HepG2 (cell line): ENCODE measurements around the gene COQ7. TPM values are rescaled to one million over a fixed set of nuclear protein-coding genes. Genes with fewer than 3 reads are reported as not detected.

ENCODE experiments used
- CHD4 ChIP-seq: fragments of 200-600 bp; sonication (generic); IDR thresholded peaks from 2 replicates; pipeline ENCODE4 v1.7.0; 2017; ENCODE audit warnings: mild to moderate bottlenecking, low read length, borderline replicate concordance
- FOSL1 ChIP-seq: sonication (generic); formaldehyde crosslinking; IDR thresholded peaks from 2 replicates; pipeline ENCODE4 v1.9.0; 2021; ENCODE audit warnings: missing genetic modification reagents, borderline replicate concordance
- GMEB1 ChIP-seq: sonication (generic); formaldehyde crosslinking; IDR thresholded peaks from 2 replicates; pipeline ENCODE4 v1.5.1; 2020; ENCODE audit warnings: missing genetic modification reagents, mild to moderate bottlenecking, borderline replicate concordance
- KDM5B ChIP-seq: sonication (generic); formaldehyde crosslinking; IDR thresholded peaks from 2 replicates; pipeline ENCODE4 v1.4.0; 2020; ENCODE audit warnings: missing genetic modification reagents, mild to moderate bottlenecking, borderline replicate concordance
- LCORL ChIP-seq, 2 experiments: fragments of 450-650 bp in 1 of 2; sonication (generic) in 1 of 2; formaldehyde crosslinking in 1 of 2; IDR thresholded peaks; 2 replicates each; pipeline versions ENCODE4 v1.5.0 to v1.6.1; 2017 to 2020; ENCODE audit warnings: antibody characterized with exemption in 1 of 2, missing genetic modification reagents in 1 of 2
- MED1 ChIP-seq: sonication (generic); formaldehyde crosslinking; IDR thresholded peaks from 2 replicates; pipeline ENCODE4 v1.4.0; 2020; ENCODE audit warnings: missing genetic modification reagents
- NR1H2 ChIP-seq: sonication (generic); formaldehyde crosslinking; IDR thresholded peaks from 2 replicates; pipeline ENCODE4 v1.8.1; 2022; ENCODE audit warnings: low read depth, missing genetic modification reagents, borderline replicate concordance
- POLR2AphosphoS2 ChIP-seq: IDR thresholded peaks from 2 replicates; pipeline ENCODE4 v1.6.1; 2011; ENCODE audit warnings: low read depth, low read length, improper control_type of control experiment
- RFX1 ChIP-seq: fragments of 450-650 bp; IDR thresholded peaks from 2 replicates; pipeline ENCODE4 v1.6.1; 2017
- TBX2 ChIP-seq: sonication (generic); formaldehyde crosslinking; IDR thresholded peaks from 2 replicates; pipeline ENCODE4 v1.5.0; 2020; ENCODE audit warnings: missing genetic modification reagents, mild to moderate bottlenecking, borderline replicate concordance
- ZNF234 ChIP-seq: sonication (generic); formaldehyde crosslinking; conservative IDR thresholded peaks from 2 replicates; pipeline ENCODE4 v1.5.1; 2020; ENCODE audit warnings: mild to moderate bottlenecking, missing genetic modification reagents
- ZNF383 ChIP-seq: sonication (generic); formaldehyde crosslinking; IDR thresholded peaks from 2 replicates; pipeline ENCODE4 v1.4.0; 2020; ENCODE audit warnings: missing genetic modification reagents, mild to moderate bottlenecking, borderline replicate concordance
- ZNF414 ChIP-seq: sonication (generic); formaldehyde crosslinking; IDR thresholded peaks from 2 replicates; pipeline ENCODE4 v1.5.0; 2020; ENCODE audit warnings: missing genetic modification reagents
- ZNF704 ChIP-seq: sonication (generic); formaldehyde crosslinking; IDR thresholded peaks from 2 replicates; pipeline ENCODE4 v1.8.1; 2023; ENCODE audit warnings: mild to moderate bottlenecking, inconsistent platforms, moderate library complexity, missing genetic modification reagents, borderline replicate concordance
- ZNF770 ChIP-seq: sonication (generic); formaldehyde crosslinking; IDR thresholded peaks from 2 replicates; pipeline ENCODE4 v1.5.0; 2020; ENCODE audit warnings: mild to moderate bottlenecking, missing genetic modification reagents
- ZSCAN9 ChIP-seq: IDR thresholded peaks from 2 replicates; pipeline ENCODE4 v1.6.1; 2016; ENCODE audit warnings: borderline replicate concordance
- polyA plus RNA-seq, 8 experiments: library from polyadenylated mRNA; depleted of rRNA in 3 of 8; stranded (reverse) in 7 of 8; unstranded in 1 of 8; fragments of >200 nt; fragmentation: Illumina TruSeq in 4 of 8; extraction: Trizol in 4 of 8; gene quantifications; 2 replicates each; pipeline versions ENCODE4 v1.2.1 to v1.2.3, GENCODE V29; 2011 to 2016; ENCODE audit warnings: low read depth in 4 of 8, missing spikeins in 1 of 8, mixed read lengths in 1 of 8; ENCODE audit not compliant: insufficient read depth in 1 of 8
- total RNA-seq, 5 experiments: library from RNA; depleted of rRNA; stranded (reverse); fragments of >200 nt; fragmentation: Illumina TruSeq; extraction: Trizol; gene quantifications; 2 replicates each; pipeline ENCODE4 v1.2.3, GENCODE V29; 2016; ENCODE audit warnings: low read depth in 1 of 5
- TF ChIP-seq, protein P1 (sequence below): IDR thresholded peaks from 2 replicates; pipeline ENCODE4 v1.6.1; 2016; ENCODE audit warnings: mild to moderate bottlenecking

The COQ7 gene
- total and polyA plus RNA-seq, 2 of the 13 experiments (the other 11 are each of a cell fraction or from before 2014, with no cell fraction given), result 20.1 to 45.7 TPM

GRCh38 chr16:19110537-19111360 is 43.3 kb downstream of the COQ7 start (continued):
- TF ChIP-seq ZNF770 (CRISPR knock-in tag), result peak; percentile 93
- TF ChIP-seq ZSCAN9, result no peak
- 0 out of 2 replicates have a peak, but pooled peaks have one; percentile 68 for TF ChIP-seq ZNF383 (CRISPR knock-in tag)
- no peak for TF ChIP-seq LCORL (IDR thresholded peaks at IDR 0.05)
- peak; percentile 32; the same call in 1 of the 2 replicates for TF ChIP-seq LCORL (CRISPR knock-in tag; IDR thresholded peaks at IDR 0.05)
- no peak for TF ChIP-seq ZNF414 (CRISPR knock-in tag)
- TF ChIP-seq, protein P1, sequence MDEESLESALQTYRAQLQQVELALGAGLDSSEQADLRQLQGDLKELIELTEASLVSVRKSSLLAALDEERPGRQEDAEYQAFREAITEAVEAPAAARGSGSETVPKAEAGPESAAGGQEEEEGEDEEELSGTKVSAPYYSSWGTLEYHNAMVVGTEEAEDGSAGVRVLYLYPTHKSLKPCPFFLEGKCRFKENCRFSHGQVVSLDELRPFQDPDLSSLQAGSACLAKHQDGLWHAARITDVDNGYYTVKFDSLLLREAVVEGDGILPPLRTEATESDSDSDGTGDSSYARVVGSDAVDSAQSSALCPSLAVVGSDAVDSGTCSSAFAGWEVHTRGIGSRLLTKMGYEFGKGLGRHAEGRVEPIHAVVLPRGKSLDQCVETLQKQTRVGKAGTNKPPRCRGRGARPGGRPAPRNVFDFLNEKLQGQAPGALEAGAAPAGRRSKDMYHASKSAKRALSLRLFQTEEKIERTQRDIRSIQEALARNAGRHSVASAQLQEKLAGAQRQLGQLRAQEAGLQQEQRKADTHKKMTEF, result no peak
- no peak for TF ChIP-seq FOSL1
- TF ChIP-seq RFX1, result no peak
- peak; percentile 27; the same call in 1 of the 2 replicates for TF ChIP-seq CHD4
- TF ChIP-seq POLR2AphosphoS2, result no peak
- TF ChIP-seq ZNF234 (CRISPR knock-in tag), result no peak
- TF ChIP-seq KDM5B, result no peak
- TF ChIP-seq ZNF704 (CRISPR knock-in tag), result 0 out of 2 replicates have a peak, but pooled peaks have one; percentile 26
- peak; percentile 6; the same call in 1 of the 2 replicates for TF ChIP-seq MED1 (CRISPR knock-in tag)
- TF ChIP-seq TBX2, result 0 out of 2 replicates have a peak, but pooled peaks have one; percentile 11
- no peak for TF ChIP-seq NR1H2
- TF ChIP-seq GMEB1 (CRISPR knock-in tag), result no peak
